GM12878 (cell line): Measurements from ENCODE around the gene WNK2. TPM values are rescaled to one million over a fixed set of nuclear protein-coding genes. Genes with fewer than 3 reads are reported as not detected.

ENCODE experiments used
- ATAC-seq: fragments of 200-7000 bp; cut with Tn5 transposase; 3 replicates; pipeline ENCODE4 v1.9.1; 2020; ENCODE audit warnings: mild to moderate bottlenecking, moderate library complexity
- BruUV-seq: library from RNA; stranded (reverse); fragments of 400-500 nt; replicated peaks from 2 replicates; lab custom pipeline; 2021; lab: Mats Ljungman, UMichigan
- CTCF ChIA-PET: fragments of 300-600 bp; sonication (Branson Sonifier 250); formaldehyde crosslinking; extraction: SDS; loops from one replicate; lab custom pipeline; 2021; ENCODE audit warnings: inconsistent platforms; lab: Yijun Ruan, JAX
- POLR2A ChIA-PET: fragments of 350-600 bp; formaldehyde crosslinking; extraction: SDS; loops from one replicate; lab custom pipeline; 2021; ENCODE audit warnings: inconsistent platforms; lab: Charles Lee
- RAD21 ChIA-PET: fragments of 300-600 bp; sonication (Branson Sonifier 250); formaldehyde crosslinking; loops from one replicate; lab custom pipeline; 2023; ENCODE audit warnings: antibody characterized with exemption; ENCODE audit not compliant: unreplicated experiment; lab: Charles Lee
- SMC1A ChIA-PET: fragments of 300-600 bp; sonication (Branson Sonifier 250); formaldehyde crosslinking; loops from one replicate; lab custom pipeline; 2023; ENCODE audit not compliant: unreplicated experiment, uncharacterized antibody; lab: Charles Lee
- DNase-seq: peaks from one replicate; pipeline ENCODE4 v3.0.0-alpha.2; 2011; ENCODE audit warnings: low read depth, low spot score
- FAIRE-seq: peaks from 3 replicates; lab custom pipeline; 2011; peaks lifted over from hg19 to GRCh38; lab: Jason Lieb, UNC
- H2AFZ ChIP-seq: 2 replicates; pipeline ENCODE4 v1.6.0; 2011; ENCODE audit warnings: low read depth, low read length, control low read depth; ENCODE audit not compliant: control insufficient read depth
- H3K27ac ChIP-seq: 2 replicates; pipeline ENCODE4 v1.5.1; 2011; ENCODE audit warnings: control low read depth; ENCODE audit not compliant: control insufficient read depth, insufficient read depth
- H3K27me3 ChIP-seq, 2 experiments: replicated peaks in 1 of 2; 2 replicates each; pipeline versions ENCODE4 v1.6.0 to v1.6.1; 2011; ENCODE audit warnings: low read length in 1 of 2; ENCODE audit not compliant: control insufficient read depth in 2 of 2, insufficient read depth in 2 of 2
- H3K36me3 ChIP-seq, 2 experiments: 2 replicates each; pipeline ENCODE4 v1.5.1; 2011; ENCODE audit warnings: low read length in 1 of 2; ENCODE audit not compliant: control insufficient read depth in 2 of 2, insufficient read depth in 2 of 2
- H3K4me1 ChIP-seq: 2 replicates; pipeline ENCODE4 v1.6.1; 2011; ENCODE audit warnings: mild to moderate bottlenecking, low read length, moderate library complexity, mixed read lengths; ENCODE audit not compliant: control insufficient read depth, insufficient read depth
- H3K4me2 ChIP-seq: 2 replicates; pipeline ENCODE4 v1.6.0; 2011; ENCODE audit warnings: control low read depth; ENCODE audit not compliant: control insufficient read depth, insufficient read depth
- H3K4me3 ChIP-seq: fragments of 200-600 bp; sonication (generic); 2 replicates; pipeline ENCODE4 v1.5.1; 2016
- H3K79me2 ChIP-seq: 2 replicates; pipeline ENCODE4 v1.6.0; 2011; ENCODE audit warnings: low read length; ENCODE audit not compliant: control insufficient read depth, insufficient read depth
- H3K9ac ChIP-seq: 2 replicates; pipeline ENCODE4 v1.8.0; 2011; ENCODE audit warnings: low read length, control low read depth, mixed read lengths; ENCODE audit not compliant: control insufficient read depth, insufficient read depth
- H3K9me3 ChIP-seq: replicated peaks from 3 replicates; pipeline ENCODE4 v1.5.1; 2011; ENCODE audit warnings: mild to moderate bottlenecking, low read length; ENCODE audit not compliant: control insufficient read depth, insufficient read depth
- H4K20me1 ChIP-seq: 2 replicates; pipeline ENCODE4 v1.6.0; 2011; ENCODE audit not compliant: control insufficient read depth, insufficient read depth
- CREB1 ChIP-seq: IDR thresholded peaks from 2 replicates; pipeline ENCODE4 v1.6.1; 2012; ENCODE audit warnings: low read depth, mild to moderate bottlenecking, inconsistent platforms
- MYC ChIP-seq: IDR thresholded peaks from 2 replicates; pipeline ENCODE4 v1.6.1; 2011; ENCODE audit warnings: mild to moderate bottlenecking, low read length, moderate library complexity, inconsistent platforms; ENCODE audit not compliant: insufficient read depth, insufficient replicate concordance, insufficient read length, severe bottlenecking
- NFYA ChIP-seq: IDR thresholded peaks from 2 replicates; pipeline ENCODE4 v1.6.1; 2011; ENCODE audit warnings: low read depth, mild to moderate bottlenecking, low read length, improper control_type of control experiment, borderline replicate concordance
- SUZ12 ChIP-seq: fragments of 200-600 bp; sonication (generic); IDR thresholded peaks from one replicate; pipeline ENCODE4 v1.6.1; 2018; ENCODE audit warnings: antibody characterized with exemption, mild to moderate bottlenecking; ENCODE audit not compliant: unreplicated experiment
- TAF1 ChIP-seq: IDR thresholded peaks from 2 replicates; pipeline ENCODE4 v1.6.1; 2011; ENCODE audit warnings: mild to moderate bottlenecking, low read depth, low read length, borderline replicate concordance
- YY1 ChIP-seq: IDR thresholded peaks from 2 replicates; pipeline ENCODE4 v1.6.1; 2011; ENCODE audit warnings: low read depth, mild to moderate bottlenecking, low read length
- WGBS: methylation state at CpG from one replicate; pipeline ENCODE4 v1.1.6; 2016; ENCODE audit warnings: low lambda C conversion rate; ENCODE audit not compliant: insufficient replicate concordance, insufficient coverage; ENCODE audit errors: missing lambda C conversion rate; 5-methylcytosine and 5-hydroxymethylcytosine counted together
- in situ Hi-C: fragments of 300-500 bp; cut with MboI; formaldehyde crosslinking; loops from 9 replicates; pipeline ENCODE4 v1.14.3; 2018; ENCODE audit warnings: mixed read lengths
- intact Hi-C: fragments of 100-400 bp; cut with micrococcal nuclease; formaldehyde crosslinking; loops from one replicate; pipeline ENCODE4 v1.14.2; 2022; ENCODE audit not compliant: unreplicated experiment
- polyA plus RNA-seq, 11 experiments: library from polyadenylated mRNA; depleted of rRNA in 4 of 11; unstranded in 6 of 11; stranded (reverse) in 5 of 11; fragments of >200 nt; fragmentation: Nextera tagmentation in 4 of 11; fragmentation: Illumina TruSeq in 1 of 11; extraction: Ambion mirVana in 4 of 11; extraction: Trizol in 1 of 11; gene quantifications; 1 replicate in 1 of 11; 2 replicates in 10 of 11; pipeline versions ENCODE4 v1.2.1 to v1.2.3, GENCODE V29; 2011 to 2016; ENCODE audit warnings: inconsistent platforms in 2 of 11, missing spikeins in 2 of 11, low read depth in 1 of 11
- total RNA-seq, 4 experiments: library from RNA; depleted of rRNA in 3 of 4; stranded (reverse); fragments of >200 nt in 3 of 4; fragmentation: Illumina TruSeq in 1 of 4; extraction: Trizol in 1 of 4; gene quantifications; 2 replicates each; pipeline versions ENCODE4 v1.2.1 to v1.2.3, GENCODE V29; 2013 to 2021
- TF ChIP-seq, protein P1 (sequence below): IDR thresholded peaks from 2 replicates; pipeline ENCODE4 v1.6.1; 2012; ENCODE audit warnings: mild to moderate bottlenecking, low read depth, low read length
- TF ChIP-seq, protein P2 (sequence below): IDR thresholded peaks from 2 replicates; pipeline ENCODE4 v1.6.1; 2011; ENCODE audit warnings: low read depth, mild to moderate bottlenecking, low read length, moderate library complexity, borderline replicate concordance; ENCODE audit errors: extremely low read depth
- TF ChIP-seq, protein P3 (sequence below): fragments of 450-650 bp; formaldehyde crosslinking; IDR thresholded peaks from 2 replicates; pipeline ENCODE4 v1.4.0; 2022; ENCODE audit warnings: mild to moderate bottlenecking, moderate library complexity

Gene WNK2
- total and polyA plus RNA-seq, 10 of the 15 experiments (the other 5 are each of a cell fraction or from before 2014, with no cell fraction given), result 0.15 TPM; not detected in 9

DNA sequence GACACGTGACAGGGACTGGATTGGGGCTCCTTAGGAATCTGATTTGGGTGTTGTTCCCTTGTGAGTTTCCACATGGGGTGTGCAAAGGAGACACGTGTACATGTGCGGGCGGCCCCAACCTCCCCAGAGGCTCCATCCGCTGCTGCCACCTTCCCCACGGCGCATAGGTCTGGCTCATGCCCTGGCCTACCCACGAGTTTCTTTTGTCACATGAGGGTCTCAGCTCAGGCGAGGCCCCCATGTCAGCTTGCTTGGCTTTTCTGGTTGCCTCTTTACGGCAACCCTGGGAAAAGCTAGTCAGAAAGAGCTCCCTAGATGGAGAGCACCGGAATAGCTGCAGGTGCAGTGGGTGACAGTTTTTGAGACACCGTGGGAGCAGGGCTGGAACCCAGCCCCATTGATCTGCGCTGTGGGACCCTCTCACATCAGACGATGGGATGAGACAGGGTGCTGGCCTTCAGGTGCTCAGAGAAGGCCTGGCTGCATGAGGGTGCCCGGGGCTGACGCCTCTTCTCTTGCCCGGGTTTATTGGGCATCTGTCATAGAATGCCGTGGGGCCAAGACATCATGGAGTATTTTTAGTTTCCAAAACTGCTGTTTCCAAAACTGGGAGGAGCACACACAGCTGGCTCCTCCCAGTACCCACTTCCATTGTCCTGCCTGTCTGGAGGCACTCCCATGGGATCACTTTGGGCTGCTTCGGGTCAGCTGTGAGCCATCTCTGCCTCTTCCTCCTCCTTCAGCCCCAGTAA is 107.8 kb downstream of the WNK2 start:
- DNase-seq (no peak), ATAC-seq (no peak), FAIRE-seq (no peak)
- no peak overlapping the region for H2AFZ ChIP-seq
- peaks cover 0 to 4% of the 10 kb centered on the region in 2 experiments; a peak in 3 of 4 replicates for H3K27me3 ChIP-seq
- ChIA-PET POLR2A (no interaction called here), RAD21 (no interaction called here), CTCF (no interaction called here), SMC1A (no interaction called here)
- no peaks in the 10 kb centered on the region for H3K79me2 ChIP-seq
- no peaks in the 10 kb centered on the region for H3K9me3 ChIP-seq
- TF ChIP-seq MYC, result no peak
- no peak overlapping the region for H3K4me3 ChIP-seq
- H3K4me2 ChIP-seq, result no peak overlapping the region
- WGBS, result 46% methylated on average over 19 of the region's 19 CpGs
- H3K36me3 ChIP-seq, result no peaks in the 10 kb centered on the region
- H4K20me1 ChIP-seq, result no peaks in the 10 kb centered on the region
- no peaks in the 10 kb centered on the region for H3K4me1 ChIP-seq
- intact Hi-C loops, result no loop called here
- in situ Hi-C loops, result no loop called here
- H3K9ac ChIP-seq, result no peak overlapping the region
- no TSS peak for BruUV-seq
- no peak overlapping the region for H3K27ac ChIP-seq

DNA sequence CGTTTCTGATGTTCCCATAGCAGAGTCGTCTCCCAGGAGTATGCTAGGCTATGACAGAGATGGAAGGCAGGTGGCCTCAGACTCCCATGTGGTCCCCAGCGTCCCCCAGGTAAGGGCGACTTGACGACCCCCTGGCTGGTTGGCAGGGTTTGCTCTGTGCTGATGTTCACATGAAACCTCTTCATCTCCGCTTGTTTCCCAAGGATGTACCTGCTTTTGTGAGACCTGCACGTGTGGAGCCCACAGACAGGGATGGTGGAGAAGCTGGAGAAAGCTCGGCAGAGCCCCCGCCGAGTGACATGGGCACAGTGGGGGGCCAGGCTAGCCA is 108.3 kb downstream of the WNK2 start:
- DNase-seq (no peak), ATAC-seq (no peak), FAIRE-seq (no peak)
- no peak overlapping the region for H2AFZ ChIP-seq
- H3K4me3 ChIP-seq, result no peak overlapping the region
- ChIA-PET POLR2A (no interaction called here), SMC1A (no interaction called here), RAD21 (no interaction called here), CTCF (no interaction called here)
- in situ Hi-C loops (no loop called here), intact Hi-C loops (no loop called here)
- no peaks in the 10 kb centered on the region for H3K4me1 ChIP-seq
- no peaks in the 10 kb centered on the region for H3K9me3 ChIP-seq
- no peaks in the 10 kb centered on the region for H4K20me1 ChIP-seq
- H3K79me2 ChIP-seq, result no peaks in the 10 kb centered on the region
- BruUV-seq, result no TSS peak
- peaks cover 0 to 2% of the 10 kb centered on the region in 2 experiments; a peak in 3 of 4 replicates for H3K27me3 ChIP-seq
- WGBS, result 32% methylated on average over 10 of the region's 10 CpGs
- no peak overlapping the region for H3K4me2 ChIP-seq
- H3K27ac ChIP-seq, result no peak overlapping the region
- no peak overlapping the region for H3K9ac ChIP-seq
- no peaks in the 10 kb centered on the region for H3K36me3 ChIP-seq
- no peak for TF ChIP-seq TAF1
- no peak for TF ChIP-seq NFYA
- TF ChIP-seq CREB1, result no peak
- no peak for TF ChIP-seq YY1
- TF ChIP-seq, protein P1, sequence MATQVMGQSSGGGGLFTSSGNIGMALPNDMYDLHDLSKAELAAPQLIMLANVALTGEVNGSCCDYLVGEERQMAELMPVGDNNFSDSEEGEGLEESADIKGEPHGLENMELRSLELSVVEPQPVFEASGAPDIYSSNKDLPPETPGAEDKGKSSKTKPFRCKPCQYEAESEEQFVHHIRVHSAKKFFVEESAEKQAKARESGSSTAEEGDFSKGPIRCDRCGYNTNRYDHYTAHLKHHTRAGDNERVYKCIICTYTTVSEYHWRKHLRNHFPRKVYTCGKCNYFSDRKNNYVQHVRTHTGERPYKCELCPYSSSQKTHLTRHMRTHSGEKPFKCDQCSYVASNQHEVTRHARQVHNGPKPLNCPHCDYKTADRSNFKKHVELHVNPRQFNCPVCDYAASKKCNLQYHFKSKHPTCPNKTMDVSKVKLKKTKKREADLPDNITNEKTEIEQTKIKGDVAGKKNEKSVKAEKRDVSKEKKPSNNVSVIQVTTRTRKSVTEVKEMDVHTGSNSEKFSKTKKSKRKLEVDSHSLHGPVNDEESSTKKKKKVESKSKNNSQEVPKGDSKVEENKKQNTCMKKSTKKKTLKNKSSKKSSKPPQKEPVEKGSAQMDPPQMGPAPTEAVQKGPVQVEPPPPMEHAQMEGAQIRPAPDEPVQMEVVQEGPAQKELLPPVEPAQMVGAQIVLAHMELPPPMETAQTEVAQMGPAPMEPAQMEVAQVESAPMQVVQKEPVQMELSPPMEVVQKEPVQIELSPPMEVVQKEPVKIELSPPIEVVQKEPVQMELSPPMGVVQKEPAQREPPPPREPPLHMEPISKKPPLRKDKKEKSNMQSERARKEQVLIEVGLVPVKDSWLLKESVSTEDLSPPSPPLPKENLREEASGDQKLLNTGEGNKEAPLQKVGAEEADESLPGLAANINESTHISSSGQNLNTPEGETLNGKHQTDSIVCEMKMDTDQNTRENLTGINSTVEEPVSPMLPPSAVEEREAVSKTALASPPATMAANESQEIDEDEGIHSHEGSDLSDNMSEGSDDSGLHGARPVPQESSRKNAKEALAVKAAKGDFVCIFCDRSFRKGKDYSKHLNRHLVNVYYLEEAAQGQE, result no peak
- TF ChIP-seq, protein P2, sequence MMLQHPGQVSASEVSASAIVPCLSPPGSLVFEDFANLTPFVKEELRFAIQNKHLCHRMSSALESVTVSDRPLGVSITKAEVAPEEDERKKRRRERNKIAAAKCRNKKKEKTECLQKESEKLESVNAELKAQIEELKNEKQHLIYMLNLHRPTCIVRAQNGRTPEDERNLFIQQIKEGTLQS, result no peak
- no peak for TF ChIP-seq SUZ12
- TF ChIP-seq, protein P3, sequence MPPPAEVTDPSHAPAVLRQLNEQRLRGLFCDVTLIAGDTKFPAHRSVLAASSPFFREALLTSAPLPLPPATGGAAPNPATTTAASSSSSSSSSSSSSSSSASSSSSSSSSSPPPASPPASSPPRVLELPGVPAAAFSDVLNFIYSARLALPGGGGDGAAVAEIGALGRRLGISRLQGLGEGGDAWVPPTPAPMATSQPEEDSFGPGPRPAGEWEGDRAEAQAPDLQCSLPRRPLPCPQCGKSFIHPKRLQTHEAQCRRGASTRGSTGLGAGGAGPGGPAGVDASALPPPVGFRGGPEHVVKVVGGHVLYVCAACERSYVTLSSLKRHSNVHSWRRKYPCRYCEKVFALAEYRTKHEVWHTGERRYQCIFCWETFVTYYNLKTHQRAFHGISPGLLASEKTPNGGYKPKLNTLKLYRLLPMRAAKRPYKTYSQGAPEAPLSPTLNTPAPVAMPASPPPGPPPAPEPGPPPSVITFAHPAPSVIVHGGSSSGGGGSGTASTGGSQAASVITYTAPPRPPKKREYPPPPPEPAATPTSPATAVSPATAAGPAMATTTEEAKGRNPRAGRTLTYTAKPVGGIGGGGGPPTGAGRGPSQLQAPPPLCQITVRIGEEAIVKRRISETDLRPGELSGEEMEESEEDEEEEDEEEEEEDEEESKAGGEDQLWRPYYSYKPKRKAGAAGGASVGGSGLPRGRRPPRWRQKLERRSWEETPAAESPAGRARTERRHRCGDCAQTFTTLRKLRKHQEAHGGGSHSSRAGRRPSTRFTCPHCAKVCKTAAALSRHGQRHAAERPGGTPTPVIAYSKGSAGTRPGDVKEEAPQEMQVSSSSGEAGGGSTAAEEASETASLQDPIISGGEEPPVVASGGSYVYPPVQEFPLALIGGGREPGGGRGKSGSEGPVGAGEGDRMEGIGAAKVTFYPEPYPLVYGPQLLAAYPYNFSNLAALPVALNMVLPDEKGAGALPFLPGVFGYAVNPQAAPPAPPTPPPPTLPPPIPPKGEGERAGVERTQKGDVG (CRISPR knock-in tag), result no peak
